Body of pancreas (tissue), 4 donors: ENCODE data around the gene HMX1.

ENCODE experiments used
- CTCF ChIP-seq, 7 experiments: fragments of 450-650 bp in 4 of 7; fragments of 200-600 bp in 3 of 7; sonication (generic) in 3 of 7; IDR thresholded peaks; one replicate each; pipeline ENCODE4 v1.5.1; 2016 to 2019; ENCODE audit warnings: antibody characterized with exemption in 7 of 7
- POLR2A ChIP-seq, 3 donors: fragments of 450-650 bp; IDR thresholded peaks; one replicate each; pipeline ENCODE4 v1.6.1; 2016; ENCODE audit warnings: antibody characterized with exemption in 3 of 3, mild to moderate bottlenecking in 2 of 3

- TF ChIP-seq CTCF (IDR thresholded peaks at IDR 0.05) (no peak), POLR2A (IDR thresholded peaks at IDR 0.05) (no peak)
Observed at GRCh38 chr4:8912089-8912455, 40.4 kb upstream of the HMX1 start.
